ENCODE data around the gene SHMT2.

SHMT2 gene

GRCh38 chr12:57234233-57234570, 4.7 kb downstream of the SHMT2 start:
- no peak overlapping the region for H3K4me3 ChIP-seq (replicated peaks; ENCODE audit: insufficient read depth, low read length)
- no peak for DNase-seq (ENCODE audit: low read depth in 1 of 2, low spot score in 1 of 2)
- no peaks in the 10 kb centered on the region for H3K27me3 ChIP-seq (ENCODE audit: insufficient read depth, poor library complexity, severe bottlenecking)
- TF ChIP-seq SPI1 (IDR thresholded peaks at IDR 0.05; ENCODE audit: borderline replicate concordance, low read depth) (no peak), POLR2AphosphoS5 (IDR thresholded peaks at IDR 0.05; ENCODE audit: low read depth) (no peak), GABPA (IDR thresholded peaks at IDR 0.05; ENCODE audit: low read depth) (no peak)
- TF ChIP-seq, protein P1, sequence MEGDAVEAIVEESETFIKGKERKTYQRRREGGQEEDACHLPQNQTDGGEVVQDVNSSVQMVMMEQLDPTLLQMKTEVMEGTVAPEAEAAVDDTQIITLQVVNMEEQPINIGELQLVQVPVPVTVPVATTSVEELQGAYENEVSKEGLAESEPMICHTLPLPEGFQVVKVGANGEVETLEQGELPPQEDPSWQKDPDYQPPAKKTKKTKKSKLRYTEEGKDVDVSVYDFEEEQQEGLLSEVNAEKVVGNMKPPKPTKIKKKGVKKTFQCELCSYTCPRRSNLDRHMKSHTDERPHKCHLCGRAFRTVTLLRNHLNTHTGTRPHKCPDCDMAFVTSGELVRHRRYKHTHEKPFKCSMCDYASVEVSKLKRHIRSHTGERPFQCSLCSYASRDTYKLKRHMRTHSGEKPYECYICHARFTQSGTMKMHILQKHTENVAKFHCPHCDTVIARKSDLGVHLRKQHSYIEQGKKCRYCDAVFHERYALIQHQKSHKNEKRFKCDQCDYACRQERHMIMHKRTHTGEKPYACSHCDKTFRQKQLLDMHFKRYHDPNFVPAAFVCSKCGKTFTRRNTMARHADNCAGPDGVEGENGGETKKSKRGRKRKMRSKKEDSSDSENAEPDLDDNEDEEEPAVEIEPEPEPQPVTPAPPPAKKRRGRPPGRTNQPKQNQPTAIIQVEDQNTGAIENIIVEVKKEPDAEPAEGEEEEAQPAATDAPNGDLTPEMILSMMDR (IDR thresholded peaks at IDR 0.05; ENCODE audit: insufficient read depth, low read length), result no peak
- TF ChIP-seq, protein P2, sequence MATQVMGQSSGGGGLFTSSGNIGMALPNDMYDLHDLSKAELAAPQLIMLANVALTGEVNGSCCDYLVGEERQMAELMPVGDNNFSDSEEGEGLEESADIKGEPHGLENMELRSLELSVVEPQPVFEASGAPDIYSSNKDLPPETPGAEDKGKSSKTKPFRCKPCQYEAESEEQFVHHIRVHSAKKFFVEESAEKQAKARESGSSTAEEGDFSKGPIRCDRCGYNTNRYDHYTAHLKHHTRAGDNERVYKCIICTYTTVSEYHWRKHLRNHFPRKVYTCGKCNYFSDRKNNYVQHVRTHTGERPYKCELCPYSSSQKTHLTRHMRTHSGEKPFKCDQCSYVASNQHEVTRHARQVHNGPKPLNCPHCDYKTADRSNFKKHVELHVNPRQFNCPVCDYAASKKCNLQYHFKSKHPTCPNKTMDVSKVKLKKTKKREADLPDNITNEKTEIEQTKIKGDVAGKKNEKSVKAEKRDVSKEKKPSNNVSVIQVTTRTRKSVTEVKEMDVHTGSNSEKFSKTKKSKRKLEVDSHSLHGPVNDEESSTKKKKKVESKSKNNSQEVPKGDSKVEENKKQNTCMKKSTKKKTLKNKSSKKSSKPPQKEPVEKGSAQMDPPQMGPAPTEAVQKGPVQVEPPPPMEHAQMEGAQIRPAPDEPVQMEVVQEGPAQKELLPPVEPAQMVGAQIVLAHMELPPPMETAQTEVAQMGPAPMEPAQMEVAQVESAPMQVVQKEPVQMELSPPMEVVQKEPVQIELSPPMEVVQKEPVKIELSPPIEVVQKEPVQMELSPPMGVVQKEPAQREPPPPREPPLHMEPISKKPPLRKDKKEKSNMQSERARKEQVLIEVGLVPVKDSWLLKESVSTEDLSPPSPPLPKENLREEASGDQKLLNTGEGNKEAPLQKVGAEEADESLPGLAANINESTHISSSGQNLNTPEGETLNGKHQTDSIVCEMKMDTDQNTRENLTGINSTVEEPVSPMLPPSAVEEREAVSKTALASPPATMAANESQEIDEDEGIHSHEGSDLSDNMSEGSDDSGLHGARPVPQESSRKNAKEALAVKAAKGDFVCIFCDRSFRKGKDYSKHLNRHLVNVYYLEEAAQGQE (IDR thresholded peaks at IDR 0.05; ENCODE audit: insufficient replicate concordance, low read depth), result no peak
- H3K27ac ChIP-seq (replicated peaks), result no peak overlapping the region

- H3K27me3 ChIP-seq (ENCODE audit: insufficient read depth, poor library complexity, severe bottlenecking), result no peaks in the 10 kb centered on the region
- DNase-seq (ENCODE audit: low read depth in 1 of 2, low spot score in 1 of 2), result no peak
- TF ChIP-seq, protein P2 (IDR thresholded peaks at IDR 0.05; ENCODE audit: insufficient replicate concordance, low read depth), result no peak
- TF ChIP-seq POLR2AphosphoS5 (IDR thresholded peaks at IDR 0.05; ENCODE audit: low read depth), result no peak
- TF ChIP-seq SPI1 (IDR thresholded peaks at IDR 0.05; ENCODE audit: borderline replicate concordance, low read depth), result no peak; the same call in 1 of the 2 replicates
- TF ChIP-seq, protein P1 (IDR thresholded peaks at IDR 0.05; ENCODE audit: insufficient read depth, low read length), result no peak
- TF ChIP-seq GABPA (IDR thresholded peaks at IDR 0.05; ENCODE audit: low read depth), result no peak
- H3K27ac ChIP-seq (replicated peaks), result no peak overlapping the region
- no peak overlapping the region for H3K4me3 ChIP-seq (replicated peaks; ENCODE audit: insufficient read depth, low read length)
Measured at GRCh38 chr12:57234571-57235016, 5.1 kb downstream of the SHMT2 start.

DNA sequence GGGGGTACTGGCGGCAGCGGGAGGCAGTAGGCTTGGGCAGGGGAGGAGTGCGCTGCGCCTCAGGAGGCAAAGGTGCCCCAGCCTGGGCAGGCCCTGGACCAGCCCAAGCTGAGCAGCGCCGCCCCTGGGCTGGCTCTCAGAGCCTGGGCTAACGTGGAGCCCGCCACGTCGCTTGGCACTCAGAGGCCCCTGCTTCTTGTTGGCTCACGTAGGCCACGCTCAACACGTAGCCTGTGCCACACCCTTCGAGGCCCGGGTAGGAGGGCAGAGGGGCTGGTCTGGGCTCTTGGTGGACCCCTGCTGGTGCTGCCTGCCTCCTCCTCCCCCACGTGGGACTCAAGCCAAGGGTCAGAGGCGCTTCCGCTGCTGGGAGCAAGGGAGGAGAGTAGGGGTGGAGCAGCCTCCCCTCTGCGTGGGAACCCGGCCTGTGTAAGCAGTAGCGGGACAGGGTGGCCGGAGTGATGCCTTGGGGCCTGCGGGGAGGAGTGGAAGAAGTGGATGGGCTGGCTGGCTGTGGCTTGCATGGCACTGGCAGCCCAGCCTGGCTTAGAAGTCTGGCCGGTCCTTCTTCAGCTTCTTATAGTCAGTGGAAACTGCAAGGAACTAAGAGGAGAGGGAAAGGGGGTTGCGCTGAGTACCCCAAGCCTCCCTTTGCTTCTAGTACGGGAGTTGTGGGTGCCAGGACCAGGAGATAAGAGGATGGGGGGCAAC, 5.7 kb downstream of the SHMT2 start:
- no peak for DNase-seq (ENCODE audit: low read depth in 1 of 2, low spot score in 1 of 2)

DNA sequence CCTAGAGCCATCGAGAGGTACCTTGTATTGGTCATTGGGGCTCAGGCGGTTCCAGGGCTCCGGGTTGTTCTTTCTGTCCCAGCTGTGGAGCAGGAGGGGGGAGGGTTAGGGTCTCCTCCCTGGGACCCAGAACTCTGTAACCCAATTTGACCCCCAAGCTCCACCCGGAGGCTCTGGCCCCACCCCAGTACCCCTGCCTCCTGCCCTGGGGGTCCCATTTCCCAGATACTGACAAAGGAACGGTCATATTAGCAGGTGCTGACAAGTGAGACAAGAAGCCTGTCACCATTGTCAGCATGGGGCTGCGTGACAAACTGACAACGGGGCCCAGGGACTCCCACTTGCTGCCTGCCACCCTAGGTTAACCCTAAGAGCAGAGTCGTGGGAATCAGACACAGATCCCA, 6.2 kb downstream of the SHMT2 start:
- H3K27ac ChIP-seq (replicated peaks), result no peak overlapping the region

More for the DNA sequence above, 5.7 kb downstream of the SHMT2 start:
- no peak overlapping the region for H3K4me3 ChIP-seq (replicated peaks; ENCODE audit: insufficient read depth, low read length)
- H3K27ac ChIP-seq (replicated peaks), result no peak overlapping the region
- TF ChIP-seq GABPA (IDR thresholded peaks at IDR 0.05; ENCODE audit: low read depth) (no peak), POLR2AphosphoS5 (IDR thresholded peaks at IDR 0.05; ENCODE audit: low read depth) (peak; percentile 47)
- H3K27me3 ChIP-seq (ENCODE audit: insufficient read depth, poor library complexity, severe bottlenecking), result no peaks in the 10 kb centered on the region

More for the DNA sequence above, 6.2 kb downstream of the SHMT2 start:
- Histone ChIP-seq H3K4me3 (replicated peaks; ENCODE audit: insufficient read depth, low read length) (no peak overlapping the region), H3K27me3 (ENCODE audit: insufficient read depth, poor library complexity, severe bottlenecking) (peaks cover 2% of the 10 kb centered on the region)
- no peak for DNase-seq (ENCODE audit: low read depth in 1 of 2, low spot score in 1 of 2)
- TF ChIP-seq, protein P2 (IDR thresholded peaks at IDR 0.05; ENCODE audit: insufficient replicate concordance, low read depth), result no peak
- TF ChIP-seq SPI1 (IDR thresholded peaks at IDR 0.05; ENCODE audit: borderline replicate concordance, low read depth), result no peak

Measured in HL-60 (cell line).